GM19239 (cell line): ENCODE data around the gene HAUS6.
A peak's percentile ranks its signal among the peaks of the same experiment; 100 is the strongest.
"Not testable (repeated sequence)": the region's sequence is repeated elsewhere in the genome, so short reads cannot be mapped to it uniquely, and the experiment has no call there.

ENCODE experiments used
- DNase-seq: peaks from one replicate; pipeline ENCODE4 v3.0.0; 2011; ENCODE audit warnings: low spot score; ENCODE audit not compliant: insufficient read length
- FAIRE-seq: peaks from 2 replicates; lab custom pipeline; 2011; peaks lifted over from hg19 to GRCh38; lab: Jason Lieb, UNC

Gene HAUS6

DNA sequence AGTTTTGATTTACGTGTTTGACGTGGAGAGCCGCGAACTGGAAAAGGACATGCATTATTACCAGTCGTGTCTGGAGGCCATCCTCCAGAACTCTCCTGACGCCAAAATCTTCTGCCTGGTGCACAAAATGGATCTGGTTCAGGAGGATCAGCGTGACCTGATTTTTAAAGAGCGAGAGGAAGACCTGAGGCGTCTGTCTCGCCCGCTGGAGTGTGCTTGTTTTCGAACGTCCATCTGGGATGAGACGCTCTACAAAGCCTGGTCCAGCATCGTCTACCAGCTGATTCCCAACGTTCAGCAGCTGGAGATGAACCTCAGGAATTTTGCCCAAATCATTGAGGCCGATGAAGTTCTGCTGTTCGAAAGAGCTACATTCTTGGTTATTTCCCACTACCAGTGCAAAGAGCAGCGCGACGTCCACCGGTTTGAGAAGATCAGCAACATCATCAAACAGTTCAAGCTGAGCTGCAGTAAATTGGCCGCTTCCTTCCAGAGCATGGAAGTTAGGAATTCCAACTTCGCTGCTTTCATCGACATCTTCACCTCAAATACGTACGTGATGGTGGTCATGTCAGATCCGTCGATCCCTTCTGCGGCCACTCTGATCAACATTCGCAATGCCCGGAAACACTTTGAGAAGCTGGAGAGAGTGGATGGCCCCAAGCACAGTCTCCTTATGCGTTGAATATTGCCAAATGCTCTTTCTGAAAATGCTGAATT, 52.6 kb downstream of the HAUS6 start:
- DNase-seq (no peak), FAIRE-seq (peak; percentile 83)

DNA sequence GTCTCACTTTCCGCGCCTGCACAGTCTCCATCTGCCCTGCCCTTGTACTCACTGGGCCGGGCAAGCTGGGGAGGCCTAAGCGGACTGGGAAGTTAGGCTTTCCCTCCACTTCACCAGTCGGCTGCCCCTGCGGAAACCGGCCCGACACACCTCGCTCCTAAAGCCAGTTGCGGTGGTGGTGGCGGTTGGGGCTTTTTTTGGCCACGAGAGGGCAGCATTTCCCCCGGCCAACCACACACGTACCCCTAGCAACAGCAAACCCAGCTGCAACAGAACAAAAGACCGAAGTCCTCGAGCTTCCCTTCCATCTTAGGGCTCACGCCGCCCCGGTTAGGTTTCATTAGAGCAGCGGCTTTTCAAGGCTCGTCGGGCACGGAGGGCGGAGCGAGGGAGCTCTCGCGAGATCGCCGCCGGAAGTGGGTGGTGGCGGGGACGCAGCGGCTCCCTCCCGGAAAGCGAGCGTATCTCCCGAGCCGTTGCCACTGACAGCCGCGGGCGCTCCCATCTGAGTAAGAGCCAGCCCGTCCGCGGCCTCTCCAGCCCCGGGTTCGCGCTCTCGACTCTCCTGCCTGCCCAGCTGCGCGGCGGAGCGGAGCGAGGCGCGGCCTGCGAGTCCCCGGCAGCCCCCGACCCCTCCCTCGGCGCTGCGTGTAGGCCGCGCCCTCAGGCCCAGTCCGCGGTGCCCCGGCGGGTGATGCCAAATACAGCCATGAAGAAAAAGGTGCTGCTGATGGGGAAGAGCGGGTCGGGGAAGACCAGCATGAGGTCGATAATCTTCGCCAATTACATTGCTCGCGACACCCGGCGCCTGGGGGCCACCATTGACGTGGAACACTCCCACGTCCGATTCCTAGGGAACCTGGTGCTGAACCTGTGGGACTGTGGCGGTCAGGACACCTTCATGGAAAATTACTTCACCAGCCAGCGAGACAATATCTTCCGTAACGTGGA, 53.5 kb downstream of the HAUS6 start, which contains the start of gene RRAGA:
Gene RRAGA, plus strand, starts transcription at position 462 of the 951 bp plus-strand sequence. Its CDS starts 233 bp downstream, at position 695.
- peak; percentile 81 for DNase-seq
- FAIRE-seq = peak; percentile 94

DNA sequence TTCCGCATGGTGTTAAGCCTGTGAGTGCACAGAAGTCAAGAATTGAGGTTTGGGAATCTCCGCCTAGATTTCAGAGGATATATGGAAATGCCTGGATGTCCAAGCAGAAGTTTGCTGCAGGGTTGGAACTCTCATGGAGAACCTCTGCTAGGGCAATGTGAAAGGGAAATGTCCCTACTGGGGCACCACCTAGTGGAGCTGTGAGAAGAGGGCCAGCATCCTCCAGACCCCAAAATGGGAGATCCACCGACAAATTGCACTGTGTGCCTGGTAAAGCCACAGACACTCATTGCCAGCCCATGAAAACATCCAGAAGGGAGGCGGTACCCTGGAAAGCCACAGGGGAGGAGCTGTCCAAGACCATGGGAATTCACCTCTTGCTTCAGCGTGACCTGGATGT, 66.1 kb downstream of the HAUS6 start:
- FAIRE-seq = no peak
- no peak for DNase-seq

DNA sequence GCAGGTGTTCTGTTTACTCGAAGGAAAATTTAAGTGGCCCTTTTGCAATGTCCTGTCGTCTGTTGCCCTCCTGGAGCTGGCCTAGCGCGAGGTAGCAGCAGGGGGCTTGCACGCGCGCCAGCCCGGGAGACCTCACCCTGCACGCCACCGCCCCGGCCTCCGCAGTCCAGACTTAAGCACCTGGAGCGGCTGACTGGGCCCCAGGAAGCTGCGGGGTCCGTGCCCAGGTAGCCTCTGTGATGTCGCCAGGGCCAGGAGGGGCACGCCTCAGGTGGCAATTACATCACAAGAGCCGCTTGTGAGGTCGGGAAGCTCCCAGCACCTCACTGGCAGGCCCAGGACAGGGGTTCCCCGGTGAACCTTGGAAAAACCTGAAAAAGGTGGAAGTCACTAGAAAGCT, 69.7 kb downstream of the HAUS6 start, which contains the start of gene SAXO1:
Gene SAXO1, minus strand, starts transcription at position 195 of the 400 bp plus-strand sequence. CDS start 301 bp downstream, outside the sequence.
- FAIRE-seq (no peak), DNase-seq (no peak)

DNA sequence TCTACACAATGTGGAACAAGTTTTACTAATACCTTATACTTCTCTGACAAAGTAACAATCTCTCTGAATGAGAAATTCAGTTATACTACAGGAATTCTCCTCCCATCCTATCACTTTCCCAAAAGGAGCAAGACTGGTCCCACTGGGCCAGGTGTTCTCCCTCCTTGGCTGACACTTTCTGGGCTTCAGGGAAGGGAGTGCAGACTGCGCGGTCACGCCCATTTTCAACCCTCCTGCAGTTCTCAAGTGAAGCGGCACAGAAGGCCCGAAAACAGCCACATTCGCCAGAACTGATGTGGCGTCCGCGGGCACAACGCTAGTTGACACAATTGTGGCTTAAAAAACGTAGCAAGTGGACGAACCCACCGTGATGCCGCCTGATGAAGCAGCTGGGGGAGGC, 70.3 kb downstream of the HAUS6 start:
- FAIRE-seq (no peak), DNase-seq (no peak)

DNA sequence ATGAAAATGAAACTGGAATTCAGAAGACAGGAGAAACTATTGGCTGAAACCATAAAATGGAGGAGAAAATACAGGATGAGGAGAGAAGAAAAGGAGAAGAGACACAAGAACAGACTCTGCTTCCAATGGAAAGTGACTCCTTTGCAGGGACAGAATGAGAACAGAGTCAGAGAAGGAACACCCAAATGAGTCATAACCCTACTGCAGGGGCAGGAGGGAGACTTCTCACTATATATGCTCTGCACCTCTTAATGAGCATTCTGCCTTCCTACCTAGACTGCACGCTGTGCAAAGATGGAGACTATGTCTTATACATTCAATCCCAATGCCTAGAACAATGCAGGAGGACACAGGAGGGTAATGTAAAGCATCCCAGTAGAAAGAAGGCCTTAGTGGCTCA, 71.8 kb downstream of the HAUS6 start:
- no peak for FAIRE-seq
- no peak for DNase-seq

DNA sequence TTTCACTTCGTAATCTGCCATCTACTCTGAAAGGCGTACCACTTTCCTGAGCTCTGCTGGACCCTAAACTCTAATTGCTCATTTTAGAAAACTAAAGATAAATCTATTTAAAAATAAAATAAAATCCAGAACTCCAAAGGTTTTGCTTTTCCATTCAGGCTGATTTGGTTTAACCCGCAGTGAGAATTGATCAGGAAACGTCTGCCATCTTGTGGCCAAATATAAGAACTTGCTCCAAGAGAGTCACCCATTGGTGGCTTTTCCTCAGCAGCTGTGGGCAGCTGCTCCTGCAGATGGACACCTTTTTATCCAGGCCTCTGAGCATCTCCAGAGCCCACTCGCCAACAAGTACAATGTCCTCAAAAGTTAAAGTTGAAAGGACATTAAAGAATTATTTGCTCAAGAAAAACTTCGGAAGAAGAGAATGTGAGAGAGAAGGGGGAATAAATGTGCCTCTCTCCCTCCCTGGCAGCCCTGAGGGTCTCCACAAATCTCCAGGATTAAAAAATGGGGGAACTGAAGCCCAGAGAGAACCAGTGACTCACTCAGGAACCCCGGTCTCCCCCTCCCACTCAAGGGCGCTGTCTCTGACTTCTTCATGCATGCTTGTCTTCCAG, 73.8 kb downstream of the HAUS6 start:
- peak; percentile 95 for FAIRE-seq
- peak; percentile 68 for DNase-seq

DNA sequence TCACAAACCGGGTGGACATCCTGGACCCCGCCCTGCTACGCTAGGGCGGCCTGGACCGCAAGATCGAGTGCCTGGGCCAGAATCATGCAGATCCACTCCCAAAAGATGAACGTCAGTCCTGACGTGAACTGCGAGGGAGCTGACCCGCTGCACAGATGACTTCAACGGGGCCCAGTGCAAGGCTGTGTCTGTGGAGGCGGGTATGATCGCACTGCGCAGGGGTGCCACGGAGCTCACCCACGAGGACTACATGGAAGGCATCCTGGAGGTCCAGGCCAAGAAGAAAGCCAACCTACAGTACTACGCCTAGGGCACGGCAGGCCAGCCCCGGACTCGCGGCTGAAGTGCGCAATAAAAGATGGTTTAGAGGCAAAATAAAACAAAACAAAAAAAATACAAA, 74.9 kb downstream of the HAUS6 start:
- no peak for FAIRE-seq

DNA sequence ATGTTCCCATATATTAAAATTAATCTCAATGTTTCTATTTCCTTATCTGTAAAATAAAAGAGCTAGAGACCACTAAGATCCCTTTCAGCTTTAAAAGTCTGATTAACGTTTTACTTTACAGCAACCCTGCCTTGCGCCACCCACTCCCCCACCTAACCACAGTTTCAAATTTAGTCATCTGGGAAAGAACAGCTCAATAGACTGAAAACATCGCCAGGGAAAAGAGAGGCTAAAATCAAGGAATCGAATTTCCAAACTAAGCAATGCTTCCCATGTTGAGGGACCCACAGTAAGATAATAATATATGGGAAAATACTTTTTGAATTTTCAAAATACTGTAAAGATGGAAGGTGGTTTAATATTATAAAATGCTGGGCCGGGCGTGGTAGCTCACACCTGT, 76.3 kb downstream of the HAUS6 start:
- DNase-seq (peak; percentile 16), FAIRE-seq (no peak)

More for the DNA sequence above, 74.9 kb downstream of the HAUS6 start:
- no peak for DNase-seq

DNA sequence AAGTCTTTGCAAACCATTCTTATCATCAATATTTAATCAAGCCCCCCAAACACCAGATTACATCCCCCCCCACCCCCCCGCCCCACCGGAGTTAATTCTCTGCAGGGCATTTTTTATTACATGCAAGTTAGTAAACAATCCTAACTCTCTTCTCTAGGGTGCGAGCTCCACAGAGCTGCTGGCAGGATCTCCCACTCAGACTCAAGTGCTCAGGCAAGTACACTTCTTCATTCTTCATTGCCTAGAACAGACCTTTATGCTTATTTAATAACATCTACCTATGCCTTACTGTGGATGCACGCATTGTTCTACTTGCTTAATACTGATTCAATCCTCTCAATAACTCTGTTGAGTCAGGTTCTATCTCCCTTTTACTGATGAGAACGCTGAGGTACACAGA, 79.6 kb downstream of the HAUS6 start:
- no peak for DNase-seq
- no peak for FAIRE-seq

DNA sequence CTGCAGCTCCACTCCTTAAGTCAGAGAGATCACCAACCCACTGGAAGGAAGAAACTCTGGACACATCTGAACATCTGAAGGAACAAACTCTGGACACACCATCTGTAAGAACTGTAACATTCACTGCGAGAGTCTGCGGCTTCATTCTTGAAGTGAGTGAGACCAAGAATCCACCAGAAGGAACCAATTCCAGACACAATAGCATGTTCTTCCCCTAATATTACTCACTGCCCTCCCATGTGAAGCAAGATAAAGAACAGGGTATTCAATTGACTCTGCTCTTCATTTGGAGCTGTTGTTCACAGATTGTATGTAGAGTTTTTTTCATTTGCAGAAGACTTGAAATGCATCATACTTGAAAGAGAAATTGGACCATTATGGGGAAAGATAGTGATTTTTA, 80.5 kb downstream of the HAUS6 start:
- FAIRE-seq (no peak), DNase-seq (no peak)

DNA sequence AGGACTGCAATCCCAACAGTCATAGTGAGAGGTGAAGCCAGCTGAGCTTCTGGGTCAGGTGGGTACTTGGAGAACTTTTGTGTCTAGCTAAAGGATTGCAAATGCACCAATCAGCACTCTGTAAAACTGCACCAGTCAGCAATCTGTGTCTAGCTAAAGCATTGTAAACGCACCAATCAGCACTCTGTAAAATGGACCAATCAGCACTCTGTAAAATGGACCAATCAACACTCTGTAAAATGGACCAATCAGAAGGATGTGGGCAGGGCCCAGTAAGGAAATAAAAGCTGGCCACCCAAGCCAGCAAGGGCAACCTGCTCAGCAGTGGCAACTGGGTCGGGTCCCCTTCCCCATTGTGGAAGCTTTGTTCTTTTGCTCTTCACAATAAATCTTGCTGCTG, 81.1 kb downstream of the HAUS6 start:
- FAIRE-seq, DNase-seq: not testable (repeated sequence)

DNA sequence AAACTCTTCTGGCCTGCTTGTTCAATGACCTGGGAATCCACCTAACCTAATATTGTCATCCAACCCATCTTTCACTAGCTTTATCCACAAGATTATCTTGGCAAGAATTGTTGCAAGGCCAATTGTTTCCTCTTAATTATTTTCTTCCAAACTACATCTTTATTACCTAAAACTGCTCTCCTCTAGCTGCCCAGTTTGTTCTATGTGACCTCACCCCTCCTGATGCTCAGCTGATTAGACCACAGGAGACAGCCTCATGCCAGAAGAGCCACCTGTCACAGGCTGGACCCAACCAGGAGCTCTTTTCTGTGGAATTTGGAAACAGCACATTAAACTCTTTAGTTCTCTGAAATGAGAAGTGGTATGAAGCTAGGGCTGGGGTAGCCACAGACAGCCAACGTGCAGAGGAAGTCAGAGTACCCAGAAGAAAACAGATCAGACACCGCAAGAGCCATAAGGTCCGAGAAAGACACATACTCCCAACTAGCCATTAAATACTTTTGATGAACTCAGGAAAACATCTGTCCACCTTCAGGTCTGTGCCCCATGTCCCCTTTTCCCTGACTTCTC, 81.7 kb downstream of the HAUS6 start:
- DNase-seq = no peak
- no peak for FAIRE-seq

DNA sequence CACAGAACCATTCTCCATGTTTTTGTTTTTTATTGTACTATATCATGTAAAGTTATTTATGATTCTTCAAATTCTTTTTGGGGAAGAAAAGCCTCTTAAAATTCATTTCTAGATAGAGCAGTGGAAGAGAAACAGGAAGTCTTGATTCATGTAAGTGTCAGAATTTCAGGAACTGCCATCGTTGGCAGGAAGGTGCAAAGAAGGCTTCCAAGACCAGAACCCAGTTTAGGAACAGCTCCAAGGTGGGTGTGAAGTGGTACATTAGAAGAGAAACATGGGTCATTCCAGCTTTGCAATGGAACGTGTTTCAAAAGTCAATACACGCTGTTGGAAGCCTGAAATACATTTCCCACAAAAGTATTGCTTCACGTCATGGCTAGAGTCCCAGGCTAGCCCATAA, 84.5 kb downstream of the HAUS6 start:
- FAIRE-seq = no peak

DNA sequence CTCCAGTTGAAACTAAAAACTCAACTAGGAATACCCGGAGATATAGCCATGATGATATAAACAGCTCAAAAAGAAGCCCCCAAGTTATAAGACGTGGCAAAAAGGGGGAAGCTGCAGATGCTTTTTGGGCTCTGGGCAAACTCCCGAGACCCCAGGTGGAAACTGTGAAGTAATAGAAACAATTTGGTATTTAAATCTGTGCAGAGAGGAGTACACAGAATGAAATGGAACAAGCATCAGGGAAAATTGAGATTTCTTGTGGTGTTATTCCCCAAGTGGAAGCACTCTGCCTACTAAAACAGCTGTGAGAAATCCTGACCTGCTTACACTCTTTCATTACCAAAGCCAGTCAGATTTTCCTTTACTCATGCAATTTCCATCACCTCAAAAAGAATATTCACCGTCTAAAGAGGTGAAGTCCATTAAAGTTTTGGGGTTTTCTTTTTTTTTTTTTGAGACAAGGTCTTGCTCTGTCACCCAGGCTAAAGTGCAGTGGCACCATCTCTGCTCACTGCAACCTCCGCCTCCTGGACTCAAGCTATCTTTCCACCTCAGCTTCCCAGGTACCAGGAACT, 93.2 kb downstream of the HAUS6 start:
- FAIRE-seq (no peak), DNase-seq (no peak)

More for the DNA sequence above, 84.5 kb downstream of the HAUS6 start:
- DNase-seq = no peak
